ENCODE results near the gene TCFL5.

TCFL5 gene

DNA sequence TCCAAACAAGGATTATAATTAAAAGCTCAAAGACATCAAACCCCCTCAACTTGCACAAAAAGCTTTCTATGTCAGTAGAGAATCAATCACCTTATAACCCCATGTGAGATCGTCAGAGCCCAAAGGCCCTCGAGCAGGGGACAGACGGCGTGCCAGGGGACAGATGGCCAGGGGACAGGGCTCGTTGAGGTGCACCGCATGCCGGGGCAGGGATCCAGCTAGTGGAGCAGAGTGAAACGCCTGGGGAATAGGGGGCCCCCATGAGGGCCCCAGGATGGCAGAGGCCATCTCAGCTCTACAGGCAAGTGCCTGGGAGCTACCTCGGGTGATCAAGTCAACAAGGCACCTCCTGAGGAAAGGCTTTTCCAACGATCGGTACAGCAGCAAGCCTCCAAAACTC, 36.0 kb upstream of the TCFL5 start:
- H3K36me3 ChIP-seq (ENCODE audit: insufficient read depth, low read length), result peaks cover 51% of the 10 kb centered on the region; the same call in 1 of the 2 replicates
- H3K4me1 ChIP-seq (ENCODE audit: insufficient read depth, low read length, poor library complexity, severe bottlenecking), result no peaks in the 10 kb centered on the region
- H3F3A ChIP-seq (ENCODE audit: low read depth), result peaks cover 5% of the 10 kb centered on the region; the same call in 1 of the 2 replicates
- no peak overlapping the region for H3K9ac ChIP-seq (ENCODE audit: low read depth, low read length, poor library complexity, severe bottlenecking)
- no peaks in the 10 kb centered on the region for H4K20me1 ChIP-seq (ENCODE audit: insufficient read depth, low read length, poor library complexity, severe bottlenecking)
- no peak overlapping the region for H3K4me3 ChIP-seq (ENCODE audit: low read length, poor library complexity, severe bottlenecking)
- H3K27me3 ChIP-seq (ENCODE audit: insufficient read depth, low read length, poor library complexity, severe bottlenecking), result no peaks in the 10 kb centered on the region
- no peaks in the 10 kb centered on the region for H3K9me2 ChIP-seq (replicated peaks; ENCODE audit: low read depth, low read length)
- no peaks in the 10 kb centered on the region for H3K79me2 ChIP-seq (ENCODE audit: insufficient read depth, low read length)
- H2AFZ ChIP-seq (ENCODE audit: low read length), result no peak overlapping the region
- no peak for TF ChIP-seq EZH2phosphoT487 (IDR thresholded peaks at IDR 0.05; ENCODE audit: borderline replicate concordance)
- TF ChIP-seq, protein P1, sequence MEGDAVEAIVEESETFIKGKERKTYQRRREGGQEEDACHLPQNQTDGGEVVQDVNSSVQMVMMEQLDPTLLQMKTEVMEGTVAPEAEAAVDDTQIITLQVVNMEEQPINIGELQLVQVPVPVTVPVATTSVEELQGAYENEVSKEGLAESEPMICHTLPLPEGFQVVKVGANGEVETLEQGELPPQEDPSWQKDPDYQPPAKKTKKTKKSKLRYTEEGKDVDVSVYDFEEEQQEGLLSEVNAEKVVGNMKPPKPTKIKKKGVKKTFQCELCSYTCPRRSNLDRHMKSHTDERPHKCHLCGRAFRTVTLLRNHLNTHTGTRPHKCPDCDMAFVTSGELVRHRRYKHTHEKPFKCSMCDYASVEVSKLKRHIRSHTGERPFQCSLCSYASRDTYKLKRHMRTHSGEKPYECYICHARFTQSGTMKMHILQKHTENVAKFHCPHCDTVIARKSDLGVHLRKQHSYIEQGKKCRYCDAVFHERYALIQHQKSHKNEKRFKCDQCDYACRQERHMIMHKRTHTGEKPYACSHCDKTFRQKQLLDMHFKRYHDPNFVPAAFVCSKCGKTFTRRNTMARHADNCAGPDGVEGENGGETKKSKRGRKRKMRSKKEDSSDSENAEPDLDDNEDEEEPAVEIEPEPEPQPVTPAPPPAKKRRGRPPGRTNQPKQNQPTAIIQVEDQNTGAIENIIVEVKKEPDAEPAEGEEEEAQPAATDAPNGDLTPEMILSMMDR (conservative IDR thresholded peaks at IDR 0.05; ENCODE audit: low read length), result no peak
- H3K9me3 ChIP-seq (ENCODE audit: insufficient read depth, low read depth, low read length), result no peaks in the 10 kb centered on the region
- H3K4me2 ChIP-seq (ENCODE audit: low read depth, low read length, poor library complexity, severe bottlenecking), result no peak overlapping the region

DNA sequence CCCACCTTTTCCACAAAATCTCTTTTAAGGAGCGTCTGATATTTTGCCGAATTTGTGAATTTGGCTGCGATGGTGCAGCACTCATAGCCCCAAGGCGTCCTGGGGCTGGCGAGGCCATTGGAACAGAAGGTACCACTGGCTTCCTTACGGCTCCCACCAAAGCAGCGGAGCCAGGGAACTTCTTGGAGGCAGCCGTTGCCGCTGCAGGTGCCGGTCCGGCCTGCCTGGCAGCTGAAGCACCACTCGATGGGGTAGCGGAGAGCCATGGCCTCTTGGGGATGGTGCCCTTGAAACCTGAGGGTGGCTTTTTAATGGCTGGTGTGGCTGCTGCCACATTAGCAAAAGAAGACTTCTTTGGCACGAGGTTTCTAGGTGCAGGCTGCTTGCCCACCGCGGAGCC, 34.9 kb upstream of the TCFL5 start:
- Histone ChIP-seq H3K36me3 (ENCODE audit: insufficient read depth, low read length) (peaks cover 51% of the 10 kb centered on the region; the same call in 1 of the 2 replicates), H4K20me1 (ENCODE audit: insufficient read depth, low read length, poor library complexity, severe bottlenecking) (no peaks in the 10 kb centered on the region), H3K4me3 (ENCODE audit: low read length, poor library complexity, severe bottlenecking) (no peak overlapping the region), H2AFZ (ENCODE audit: low read length) (no peak overlapping the region), H3K4me1 (ENCODE audit: insufficient read depth, low read length, poor library complexity, severe bottlenecking) (no peaks in the 10 kb centered on the region), H3F3A (ENCODE audit: low read depth) (no peaks in the 10 kb centered on the region), H3K79me2 (ENCODE audit: insufficient read depth, low read length) (no peaks in the 10 kb centered on the region), H3K9me3 (ENCODE audit: insufficient read depth, low read depth, low read length) (no peaks in the 10 kb centered on the region), H3K9me2 (replicated peaks; ENCODE audit: low read depth, low read length) (no peaks in the 10 kb centered on the region), H3K27me3 (ENCODE audit: insufficient read depth, low read length, poor library complexity, severe bottlenecking) (no peaks in the 10 kb centered on the region), H3K4me2 (ENCODE audit: low read depth, low read length, poor library complexity, severe bottlenecking) (no peak overlapping the region), H3K9ac (ENCODE audit: low read depth, low read length, poor library complexity, severe bottlenecking) (no peak overlapping the region)
- TF ChIP-seq EZH2phosphoT487 (IDR thresholded peaks at IDR 0.05; ENCODE audit: borderline replicate concordance), result no peak

DNA sequence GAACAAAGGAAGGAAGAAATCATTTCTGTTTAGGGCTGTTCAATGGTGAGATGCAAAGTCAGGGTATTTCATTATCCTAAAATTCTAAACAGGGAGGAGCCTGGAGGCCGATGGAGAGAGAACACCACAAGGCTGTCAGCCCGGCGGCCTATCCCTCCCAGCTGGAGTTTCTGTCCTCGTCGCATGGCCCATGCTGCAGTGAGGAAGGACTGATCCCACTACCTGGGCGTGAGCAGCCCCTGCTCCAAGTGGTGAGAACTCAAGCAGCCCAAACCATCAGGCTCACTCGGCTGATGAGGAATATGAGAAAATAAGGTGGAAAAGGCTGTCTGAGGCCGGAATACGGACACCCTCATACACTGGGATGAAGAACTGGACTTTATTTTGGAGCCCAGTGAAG, 33.9 kb upstream of the TCFL5 start:
- Histone ChIP-seq H3K4me2 (ENCODE audit: low read depth, low read length, poor library complexity, severe bottlenecking) (no peak overlapping the region), H3K4me3 (ENCODE audit: low read length, poor library complexity, severe bottlenecking) (no peak overlapping the region), H3K36me3 (ENCODE audit: insufficient read depth, low read length) (peaks cover 55% of the 10 kb centered on the region; the same call in 1 of the 2 replicates), H3K4me1 (ENCODE audit: insufficient read depth, low read length, poor library complexity, severe bottlenecking) (no peaks in the 10 kb centered on the region), H3K9me2 (replicated peaks; ENCODE audit: low read depth, low read length) (no peaks in the 10 kb centered on the region), H3F3A (ENCODE audit: low read depth) (no peaks in the 10 kb centered on the region), H3K79me2 (ENCODE audit: insufficient read depth, low read length) (no peaks in the 10 kb centered on the region), H3K27me3 (ENCODE audit: insufficient read depth, low read length, poor library complexity, severe bottlenecking) (no peaks in the 10 kb centered on the region), H2AFZ (ENCODE audit: low read length) (no peak overlapping the region), H4K20me1 (ENCODE audit: insufficient read depth, low read length, poor library complexity, severe bottlenecking) (no peaks in the 10 kb centered on the region), H3K9me3 (ENCODE audit: insufficient read depth, low read depth, low read length) (no peaks in the 10 kb centered on the region), H3K9ac (ENCODE audit: low read depth, low read length, poor library complexity, severe bottlenecking) (no peak overlapping the region)
- TF ChIP-seq, protein P1 (conservative IDR thresholded peaks at IDR 0.05; ENCODE audit: low read length), result no peak
- TF ChIP-seq EZH2phosphoT487 (IDR thresholded peaks at IDR 0.05; ENCODE audit: borderline replicate concordance), result no peak

DNA sequence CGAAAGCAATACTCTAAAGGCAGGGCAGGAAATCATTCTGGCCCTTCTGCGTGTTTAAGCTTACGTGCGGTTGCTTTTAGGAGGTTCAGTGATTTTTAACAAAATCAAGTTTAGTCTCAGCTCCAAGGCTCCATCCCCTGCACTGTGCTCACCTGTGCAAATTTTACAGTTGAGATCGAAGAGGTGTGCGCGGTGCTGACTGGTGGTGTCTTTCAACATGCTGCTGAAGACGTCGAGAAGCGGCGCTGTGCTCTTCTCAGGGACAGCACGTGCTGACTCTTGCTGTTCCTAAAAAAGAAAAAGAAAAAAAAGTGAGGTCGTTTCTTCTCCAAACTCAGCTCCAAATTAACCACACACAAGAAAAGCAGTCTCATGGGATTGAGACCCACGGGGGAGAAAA, 32.6 kb upstream of the TCFL5 start:
- H3K9ac ChIP-seq (ENCODE audit: low read depth, low read length, poor library complexity, severe bottlenecking), result no peak overlapping the region
- TF ChIP-seq, protein P1 (conservative IDR thresholded peaks at IDR 0.05; ENCODE audit: low read length), result no peak
- TF ChIP-seq EZH2phosphoT487 (IDR thresholded peaks at IDR 0.05; ENCODE audit: borderline replicate concordance), result no peak
- no peaks in the 10 kb centered on the region for H3F3A ChIP-seq (ENCODE audit: low read depth)
- H3K9me2 ChIP-seq (replicated peaks; ENCODE audit: low read depth, low read length), result no peaks in the 10 kb centered on the region
- no peaks in the 10 kb centered on the region for H3K9me3 ChIP-seq (ENCODE audit: insufficient read depth, low read depth, low read length)
- no peak overlapping the region for H3K4me3 ChIP-seq (ENCODE audit: low read length, poor library complexity, severe bottlenecking)
- H3K4me1 ChIP-seq (ENCODE audit: insufficient read depth, low read length, poor library complexity, severe bottlenecking), result no peaks in the 10 kb centered on the region
- no peaks in the 10 kb centered on the region for H4K20me1 ChIP-seq (ENCODE audit: insufficient read depth, low read length, poor library complexity, severe bottlenecking)
- H3K27me3 ChIP-seq (ENCODE audit: insufficient read depth, low read length, poor library complexity, severe bottlenecking), result no peaks in the 10 kb centered on the region
- H3K36me3 ChIP-seq (ENCODE audit: insufficient read depth, low read length), result peaks cover 68% of the 10 kb centered on the region; the same call in 1 of the 2 replicates
- no peaks in the 10 kb centered on the region for H3K79me2 ChIP-seq (ENCODE audit: insufficient read depth, low read length)
- H3K4me2 ChIP-seq (ENCODE audit: low read depth, low read length, poor library complexity, severe bottlenecking), result no peak overlapping the region
- no peak overlapping the region for H2AFZ ChIP-seq (ENCODE audit: low read length)
